Measurements from ENCODE around the gene CCSER1.
"Not testable (repeated sequence)": the region's sequence is repeated elsewhere in the genome, so short reads cannot be mapped to it uniquely, and the experiment has no call there.

CCSER1 gene

DNA sequence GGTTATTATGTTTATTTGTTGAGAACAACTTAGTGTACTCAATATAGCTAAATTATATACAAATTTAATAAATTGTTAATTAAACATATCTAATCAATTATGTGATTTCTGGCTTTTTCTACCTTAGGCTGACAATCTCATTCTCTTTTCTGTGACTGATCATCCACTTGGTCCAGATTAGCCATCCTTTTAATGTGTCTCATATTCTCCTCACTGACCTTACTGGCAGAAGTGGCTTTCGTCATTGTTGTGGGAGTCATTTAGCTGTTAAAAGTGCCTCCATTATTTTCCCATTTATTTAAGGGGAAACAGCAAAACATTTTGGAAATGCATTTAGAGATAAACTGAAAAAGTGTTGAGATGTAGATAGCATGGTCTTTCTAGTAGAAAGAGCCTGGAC is 172.2 kb downstream of the CCSER1 start:
- DNase-seq (ENCODE audit: low read depth) = no peak

GRCh38 chr4:90306810-90307209 is 179.6 kb downstream of the CCSER1 start:
- DNase-seq (ENCODE audit: low read depth) = no peak

- DNase-seq (ENCODE audit: low read depth) = peak; percentile 61
Observed at GRCh38 chr4:90317140-90317539, 189.9 kb downstream of the CCSER1 start.

- peak; percentile 75 for DNase-seq (ENCODE audit: low read depth)
Observed at GRCh38 chr4:90317785-90318184, 190.6 kb downstream of the CCSER1 start.

DNA sequence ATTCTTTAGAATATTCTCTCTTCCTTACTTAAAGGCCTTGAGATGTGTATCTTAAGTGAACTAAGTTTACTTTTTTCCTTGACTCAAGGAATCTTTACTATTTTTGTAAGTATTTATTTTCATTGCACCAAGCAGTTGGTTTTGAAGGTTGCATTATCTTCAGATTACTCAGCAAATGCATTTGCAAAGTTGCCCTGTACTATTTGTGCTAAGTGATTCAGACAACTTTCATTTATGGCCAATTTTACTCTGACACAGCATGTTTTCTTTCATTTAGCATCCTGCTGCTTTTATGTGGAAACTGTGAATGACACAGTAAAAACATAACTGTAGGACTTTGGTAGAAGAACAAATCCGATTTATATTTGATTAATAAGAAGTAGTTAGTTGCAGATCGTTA is 191.0 kb downstream of the CCSER1 start:
- DNase-seq (ENCODE audit: low read depth) = peak; percentile 60

GRCh38 chr4:90328558-90328957 is 201.4 kb downstream of the CCSER1 start:
- DNase-seq (ENCODE audit: low read depth) = no peak

GRCh38 chr4:90330546-90330945 is 203.4 kb downstream of the CCSER1 start:
- DNase-seq (ENCODE audit: low read depth) = no peak

GRCh38 chr4:90345549-90346215 is 218.5 kb downstream of the CCSER1 start:
- no peak for DNase-seq (ENCODE audit: low read depth)

DNA sequence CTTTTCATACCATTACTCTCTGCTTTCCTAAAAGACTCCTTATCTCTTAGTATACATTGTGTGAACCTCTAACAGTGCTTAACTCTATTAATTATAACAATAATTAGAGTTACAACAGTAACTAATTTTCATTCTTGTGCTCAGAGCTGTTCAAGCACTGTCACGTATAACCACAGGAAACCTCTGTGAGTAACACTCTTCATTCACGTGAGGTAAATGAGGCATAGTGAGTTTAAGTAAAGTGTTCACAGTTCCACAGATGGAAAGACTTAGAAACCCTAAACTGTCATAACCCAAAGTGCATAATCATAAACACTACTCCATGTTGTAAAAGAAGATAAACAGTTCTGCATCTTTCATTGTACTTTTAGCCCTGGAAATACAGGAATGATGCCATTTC is 222.4 kb downstream of the CCSER1 start:
- DNase-seq (ENCODE audit: low read depth) = no peak

DNA sequence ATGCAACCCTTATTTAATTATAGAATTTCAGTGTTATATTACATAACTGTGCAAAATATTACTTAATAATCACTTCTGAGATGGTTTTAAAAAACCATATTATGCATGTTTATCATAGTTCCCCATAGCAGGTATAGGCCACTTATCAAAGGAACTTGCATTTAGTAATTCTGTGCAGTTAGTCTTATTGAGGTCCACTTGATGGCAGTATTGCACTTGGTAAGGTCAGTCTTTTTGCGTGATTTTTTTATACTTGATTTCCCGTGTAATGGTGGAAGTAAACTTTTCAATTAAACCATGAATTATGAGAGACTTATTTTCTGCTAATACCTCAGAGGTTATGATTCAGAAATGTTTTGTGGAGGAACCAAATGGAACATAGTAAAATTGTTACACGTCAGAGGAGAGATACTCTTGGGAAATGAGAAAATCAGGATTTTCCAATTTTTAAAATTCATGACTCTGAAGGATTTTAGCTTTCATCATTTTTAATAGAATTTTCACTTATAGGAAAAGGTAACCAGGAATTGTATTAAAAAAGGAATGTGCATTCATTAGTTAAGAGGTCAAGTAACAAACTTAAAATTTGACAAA is 230.0 kb downstream of the CCSER1 start:
- peak; percentile 37 for DNase-seq (ENCODE audit: low read depth)

GRCh38 chr4:90375081-90375480 is 247.9 kb downstream of the CCSER1 start:
- peak; percentile 14 for DNase-seq (ENCODE audit: low read depth)

DNA sequence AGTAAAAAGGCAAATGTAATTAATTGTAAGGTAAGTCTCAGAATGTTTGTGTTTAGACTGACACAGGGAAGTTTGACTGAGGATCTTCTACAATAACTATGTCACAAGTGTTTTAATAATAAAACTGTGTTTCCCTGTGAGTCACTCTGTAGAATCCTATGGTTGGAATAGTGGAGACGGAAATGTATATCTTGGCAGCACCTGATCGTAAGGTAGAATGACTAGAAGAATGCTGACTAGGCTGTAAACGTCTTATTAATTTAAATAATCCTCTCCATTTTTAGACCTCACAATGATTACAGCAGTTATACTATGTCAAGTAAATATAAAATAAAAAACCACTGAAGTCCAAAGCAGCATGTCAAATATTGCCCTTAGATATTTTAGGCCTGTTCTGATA is 266.0 kb downstream of the CCSER1 start:
- no peak for DNase-seq (ENCODE audit: low read depth)

DNA sequence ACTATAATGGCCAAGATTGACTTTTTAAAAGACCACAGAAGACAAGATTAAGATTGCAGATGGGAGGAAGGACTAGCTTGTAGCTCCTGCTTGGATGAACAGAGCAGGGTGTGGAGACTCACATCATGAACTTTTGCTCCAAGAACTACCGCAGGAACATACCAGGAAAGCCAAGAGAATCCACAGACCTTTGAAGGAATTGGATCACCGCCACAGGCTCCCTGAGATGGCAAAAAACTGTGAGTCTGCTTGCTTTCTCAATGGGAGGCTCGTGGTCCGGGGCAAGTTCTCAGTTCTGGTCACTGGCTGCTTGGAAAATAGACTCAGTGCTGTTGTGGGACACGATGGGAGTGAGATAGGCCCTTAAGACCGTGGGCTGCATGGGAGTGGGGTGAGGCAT is 276.6 kb downstream of the CCSER1 start:
- no peak for DNase-seq (ENCODE audit: low read depth)

DNA sequence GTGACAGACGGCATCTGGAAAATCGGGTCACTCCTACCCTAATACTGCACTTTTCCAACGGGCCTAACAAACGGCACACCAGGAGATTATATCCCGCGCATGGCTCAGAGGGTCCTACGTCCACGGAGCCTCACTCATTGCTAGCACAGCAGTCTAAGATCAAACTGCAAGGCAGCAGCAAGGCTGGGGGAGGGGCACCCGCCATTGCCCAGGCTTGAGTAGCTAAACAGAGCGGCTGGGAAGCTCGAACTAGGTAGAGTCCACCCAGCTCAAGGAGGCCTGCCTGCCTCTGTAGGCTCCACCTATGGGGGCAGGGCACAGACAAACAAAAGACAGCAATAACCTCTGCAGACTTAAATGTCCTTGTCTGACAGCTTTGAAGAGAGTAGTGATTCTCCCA is 280.7 kb downstream of the CCSER1 start:
- DNase-seq (ENCODE audit: low read depth) = not testable (repeated sequence)

DNA sequence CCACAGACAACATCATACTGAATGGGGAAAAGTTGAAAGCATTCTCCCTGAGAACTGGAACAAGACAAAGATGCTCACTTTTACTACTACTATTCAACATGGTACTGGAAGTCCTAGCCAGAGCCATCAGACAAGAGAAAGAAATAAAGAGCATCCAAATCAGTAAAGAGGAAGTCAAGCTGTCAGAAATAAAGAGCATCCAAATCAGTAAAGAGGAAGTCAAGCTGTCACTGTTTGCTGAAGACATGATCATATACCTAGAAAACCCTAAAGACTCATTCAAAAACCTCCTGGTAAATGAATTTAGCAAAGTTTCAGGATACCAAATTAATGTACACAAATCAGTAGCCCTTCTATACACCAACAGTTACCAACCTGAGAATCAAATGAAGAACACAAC is 285.6 kb downstream of the CCSER1 start:
- not testable (repeated sequence) for DNase-seq (ENCODE audit: low read depth)

GRCh38 chr4:90415116-90415515 is 287.9 kb downstream of the CCSER1 start:
- no peak for DNase-seq (ENCODE audit: low read depth)

DNA sequence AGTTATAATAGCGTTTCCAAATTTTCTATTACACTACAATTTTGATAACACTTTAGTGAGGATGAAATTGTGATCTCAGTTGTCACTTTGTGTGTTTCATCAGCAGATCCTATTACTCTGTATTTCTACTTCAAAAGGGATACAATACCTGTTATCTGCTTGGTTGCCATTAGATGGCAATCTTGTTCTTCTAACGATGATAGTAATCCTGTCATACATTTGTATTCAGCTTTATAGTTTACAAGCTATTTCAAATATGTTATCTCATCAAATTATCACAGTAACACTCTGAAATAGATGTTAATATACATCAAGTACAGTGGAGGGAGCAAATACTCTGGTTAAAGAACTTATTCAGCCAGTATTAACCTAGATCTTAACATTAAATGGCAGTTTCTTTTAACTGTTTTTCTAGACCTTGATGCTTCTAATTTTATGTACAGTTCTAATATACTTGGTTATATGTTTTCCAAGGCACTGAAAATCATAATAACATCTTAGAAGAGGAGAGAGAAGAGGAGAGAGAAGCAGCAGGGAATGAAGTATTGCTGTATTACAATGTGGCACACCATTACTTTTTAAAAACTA is 292.0 kb downstream of the CCSER1 start:
- peak; percentile 19 for DNase-seq (ENCODE audit: low read depth)

DNA sequence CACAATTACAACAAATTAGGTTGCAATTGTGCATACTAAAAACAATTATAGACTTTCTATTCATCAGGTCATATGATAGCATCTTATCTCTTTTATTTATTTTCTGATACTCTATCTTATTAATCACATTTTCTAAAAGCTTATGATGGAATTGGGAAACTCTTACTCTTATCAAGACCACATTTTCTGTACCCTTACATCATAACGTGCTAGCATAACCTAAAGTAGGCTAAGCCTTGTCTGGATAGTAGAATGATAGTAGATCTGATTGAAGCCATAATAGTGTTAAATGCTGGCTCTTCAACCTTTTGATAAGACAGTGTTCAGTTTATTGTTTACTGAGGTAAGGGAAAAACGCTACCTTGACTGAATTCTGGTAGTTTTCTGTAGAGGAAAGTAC is 294.0 kb downstream of the CCSER1 start:
- no peak for DNase-seq (ENCODE audit: low read depth)

- no peak for DNase-seq (ENCODE audit: low read depth)
Observed at GRCh38 chr4:90425893-90426292, 298.7 kb downstream of the CCSER1 start.

DNA sequence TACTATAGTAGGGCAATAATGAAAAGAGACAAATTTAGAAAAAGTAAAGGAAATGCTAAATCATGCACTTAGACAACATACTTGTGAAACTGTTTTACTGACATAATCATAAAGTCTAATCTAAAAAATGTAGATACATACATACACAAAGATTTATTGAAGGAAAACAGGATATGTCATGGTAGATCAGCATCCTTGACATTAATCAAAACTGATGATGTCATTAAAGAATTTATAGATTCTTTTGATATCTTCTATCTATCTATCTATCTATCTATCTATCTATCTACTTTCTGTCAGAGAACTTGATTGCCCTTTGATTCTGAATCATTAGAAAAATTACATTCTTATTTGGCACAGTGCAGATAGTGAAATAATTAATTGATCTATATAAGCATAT is 311.3 kb downstream of the CCSER1 start:
- DNase-seq (ENCODE audit: low read depth) = no peak

GRCh38 chr4:90441770-90442169 is 314.6 kb downstream of the CCSER1 start:
- no peak for DNase-seq (ENCODE audit: low read depth)

GRCh38 chr4:90442619-90443018 is 315.4 kb downstream of the CCSER1 start:
- no peak for DNase-seq (ENCODE audit: low read depth)

DNA sequence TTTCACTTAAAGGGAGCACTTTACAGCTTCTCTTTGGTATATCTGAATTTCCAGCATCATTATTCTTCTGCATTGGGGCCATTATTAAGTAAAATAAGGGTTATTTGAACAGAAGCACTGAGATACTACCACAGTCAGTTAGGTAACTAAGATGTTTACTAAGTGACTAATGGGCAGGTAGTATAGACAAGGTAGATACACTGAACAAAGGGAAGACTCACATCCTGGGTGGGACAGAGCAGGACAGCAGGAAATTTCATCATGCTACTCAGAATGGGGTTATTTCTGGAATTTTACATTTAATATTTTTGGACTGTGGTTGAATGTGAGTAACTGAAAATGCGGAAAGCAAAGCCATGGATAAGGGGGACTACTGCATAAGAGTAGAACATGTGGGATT is 316.0 kb downstream of the CCSER1 start:
- DNase-seq (ENCODE audit: low read depth) = no peak

- DNase-seq (ENCODE audit: low read depth) = no peak
Observed at GRCh38 chr4:90444904-90445303, 317.7 kb downstream of the CCSER1 start.
